Measurements from ENCODE around the gene ZNF594. TPM values are rescaled to one million over a fixed set of nuclear protein-coding genes. Genes with fewer than 3 reads are reported as not detected.
"Not testable (repeated sequence)": the region's sequence is repeated elsewhere in the genome, so short reads cannot be mapped to it uniquely, and the experiment has no call there.

The ZNF594 gene
- total RNA-seq, 1 donor from 2014 or later = 21.0 TPM

DNA sequence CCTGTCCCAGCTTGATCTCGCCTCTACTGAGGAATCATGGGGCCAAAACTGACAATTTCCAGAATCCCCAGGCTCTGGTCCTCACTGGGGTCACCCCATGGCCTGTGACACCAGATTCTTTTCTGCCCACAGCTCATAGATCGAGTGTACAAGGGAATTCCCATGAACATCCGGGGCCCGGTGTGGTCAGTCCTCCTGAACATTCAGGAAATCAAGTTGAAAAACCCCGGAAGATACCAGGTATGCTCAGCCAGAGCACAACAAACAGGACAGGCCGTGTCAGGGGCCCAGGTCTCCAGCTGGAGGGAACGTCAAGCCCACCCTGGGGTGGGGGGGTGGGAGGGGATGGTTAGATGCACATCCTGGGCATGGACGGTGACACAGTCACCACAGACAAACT, 58.4 kb downstream of the ZNF594 start:
- Mint-ChIP-seq H3K4me3 (no peak overlapping the region), H3K4me1 (no peaks in the 10 kb centered on the region), H3K36me3 (no peaks in the 10 kb centered on the region), H3K9me3 (no peaks in the 10 kb centered on the region), H3K27ac (no peak overlapping the region), H3K27me3 (ENCODE audit: low read depth) (peaks cover 6% of the 10 kb centered on the region)
- DNase-seq (ENCODE audit: low spot score in 2 of 2, unreplicated experiment in 2 of 2) = no peak
- no peak for TF ChIP-seq CTCF (IDR thresholded peaks at IDR 0.05; ENCODE audit: unreplicated experiment)

- not testable (repeated sequence) for H3K27ac Mint-ChIP-seq; H3K9me3 Mint-ChIP-seq; H3K4me3 Mint-ChIP-seq; H3K4me1 Mint-ChIP-seq; H3K36me3 Mint-ChIP-seq; H3K27me3 Mint-ChIP-seq (ENCODE audit: low read depth)
- peak in 1 of 2 experiments; percentile 20 for DNase-seq (ENCODE audit: low spot score in 2 of 2, unreplicated experiment in 2 of 2)
Observed at GRCh38 chr17:5132503-5133225, 59.0 kb downstream of the ZNF594 start.

DNA sequence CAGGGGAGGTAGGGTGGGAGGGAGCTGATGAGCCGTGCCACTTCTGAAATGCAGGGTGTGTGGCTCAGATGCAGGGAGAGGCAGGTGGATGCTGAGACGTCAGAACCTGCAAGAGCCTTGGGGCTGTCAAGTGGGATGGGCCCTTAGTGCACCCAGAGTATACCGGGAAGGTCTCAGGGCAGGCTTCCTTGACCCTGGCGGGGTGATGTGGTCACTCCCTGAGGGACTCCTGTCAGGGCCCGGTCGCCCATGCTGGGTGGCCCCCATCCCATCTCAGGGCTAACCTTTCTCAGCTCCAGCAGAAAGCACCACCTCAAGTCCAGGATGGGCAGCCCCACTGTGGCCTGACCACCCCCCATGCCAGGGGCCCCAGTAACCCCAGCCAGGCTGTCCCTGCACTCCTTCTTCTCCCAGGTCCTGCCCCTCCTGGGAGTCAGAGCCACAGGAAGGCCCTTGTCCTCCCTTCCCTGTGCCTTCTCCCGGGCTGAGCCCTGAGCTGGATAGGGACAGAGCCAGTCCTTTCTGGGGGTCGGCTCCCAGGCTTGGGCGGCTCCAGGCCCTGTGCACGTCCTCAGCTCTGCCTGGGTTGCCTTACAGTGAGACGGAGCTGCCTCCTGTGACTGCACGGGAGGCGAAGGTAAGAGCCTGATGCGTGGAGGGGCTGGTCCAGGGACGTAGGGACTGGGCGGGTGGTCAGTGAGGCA, 59.7 kb downstream of the ZNF594 start:
- peak in 1 of 2 experiments; percentile 29 for DNase-seq (ENCODE audit: low spot score in 2 of 2, unreplicated experiment in 2 of 2)
- H3K9me3 Mint-ChIP-seq, H3K36me3 Mint-ChIP-seq, H3K27ac Mint-ChIP-seq, H3K4me3 Mint-ChIP-seq, H3K4me1 Mint-ChIP-seq: not testable (repeated sequence)
- H3K27me3 Mint-ChIP-seq (ENCODE audit: low read depth) = peaks cover 14% of the 10 kb centered on the region

DNA sequence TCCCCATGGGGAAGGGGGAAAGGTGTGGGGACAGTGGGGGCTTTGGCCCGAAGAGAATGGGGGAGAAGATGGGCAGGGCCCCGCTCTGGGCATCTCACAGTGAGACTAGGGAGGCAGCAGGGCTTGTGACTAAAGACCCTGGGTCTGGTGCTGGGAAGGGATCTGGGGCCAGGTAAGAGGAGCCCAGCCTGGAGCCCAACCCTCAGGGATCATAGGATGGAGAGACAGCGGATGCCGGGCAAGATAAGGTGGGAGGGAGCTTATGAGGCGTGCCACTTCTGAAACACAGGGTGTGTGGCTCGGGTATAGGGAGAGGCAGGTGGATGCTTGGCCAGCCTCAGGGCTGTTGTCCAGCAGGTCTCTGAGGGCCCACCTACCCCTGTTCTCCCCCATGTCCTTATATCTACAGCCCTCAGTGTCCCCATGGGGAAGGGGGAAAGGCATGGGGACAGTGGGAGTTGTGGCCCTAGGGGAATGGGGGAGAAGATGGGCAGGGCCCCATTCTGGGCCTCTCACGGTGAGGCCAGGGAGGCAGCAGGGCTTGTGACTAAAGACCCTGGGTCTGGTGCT, 60.4 kb downstream of the ZNF594 start:
- H3K36me3 Mint-ChIP-seq = no peaks in the 10 kb centered on the region
- peak in 1 of 2 experiments; percentile 26 for DNase-seq (ENCODE audit: low spot score in 2 of 2, unreplicated experiment in 2 of 2)
- no peak for TF ChIP-seq CTCF (IDR thresholded peaks at IDR 0.05; ENCODE audit: unreplicated experiment)
- no peak overlapping the region for H3K4me3 Mint-ChIP-seq
- no peak overlapping the region for H3K27ac Mint-ChIP-seq
- H3K4me1 Mint-ChIP-seq = no peaks in the 10 kb centered on the region
- no peaks in the 10 kb centered on the region for H3K9me3 Mint-ChIP-seq
- peaks cover 18% of the 10 kb centered on the region for H3K27me3 Mint-ChIP-seq (ENCODE audit: low read depth)

- H3K9me3 Mint-ChIP-seq, H3K4me1 Mint-ChIP-seq, H3K36me3 Mint-ChIP-seq, H3K4me3 Mint-ChIP-seq, H3K27ac Mint-ChIP-seq: not testable (repeated sequence)
- DNase-seq (ENCODE audit: low spot score in 2 of 2, unreplicated experiment in 2 of 2) = peak in 1 of 2 experiments; percentile 19
- peaks cover 23% of the 10 kb centered on the region for H3K27me3 Mint-ChIP-seq (ENCODE audit: low read depth)
Observed at GRCh38 chr17:5130687-5131086, 61.0 kb downstream of the ZNF594 start.

GRCh38 chr17:5130261-5130660, 61.4 kb downstream of the ZNF594 start:
- H3K4me1 Mint-ChIP-seq, H3K27ac Mint-ChIP-seq, H3K9me3 Mint-ChIP-seq, H3K4me3 Mint-ChIP-seq, H3K36me3 Mint-ChIP-seq: not testable (repeated sequence)
- peaks cover 25% of the 10 kb centered on the region for H3K27me3 Mint-ChIP-seq (ENCODE audit: low read depth)
- peak in 1 of 2 experiments; percentile 24 for DNase-seq (ENCODE audit: low spot score in 2 of 2, unreplicated experiment in 2 of 2)

GRCh38 chr17:5129770-5130169, 61.9 kb downstream of the ZNF594 start:
- not testable (repeated sequence) for H3K4me3 Mint-ChIP-seq; DNase-seq (ENCODE audit: low spot score in 2 of 2, unreplicated experiment in 2 of 2)

More at GRCh38 chr17:5129770-5130169, 61.9 kb downstream of the ZNF594 start:
- not testable (repeated sequence) for H3K36me3 Mint-ChIP-seq, H3K4me1 Mint-ChIP-seq, H3K27ac Mint-ChIP-seq, H3K9me3 Mint-ChIP-seq
- H3K27me3 Mint-ChIP-seq (ENCODE audit: low read depth) = peaks cover 28% of the 10 kb centered on the region

Other genes starting within 250 kb of the ZNF594 start
- gene PFN1, start 243.3 kb downstream of the ZNF594 start, total RNA-seq = 357 to 377 TPM (median 370 TPM) in 3 replicates
- gene ENO3, start 240.7 kb downstream of the ZNF594 start, total RNA-seq = 21.2 to 25.3 TPM (median 22.4 TPM) in 3 replicates
- 72.8 to 86.9 TPM (median 72.9 TPM) in 3 replicates for gene SPAG7, start 224.1 kb downstream of the ZNF594 start, total RNA-seq
- 27.0 to 31.6 TPM (median 31.2 TPM) in 3 replicates for gene CAMTA2, start 204.2 kb downstream of the ZNF594 start, total RNA-seq
- 1.7 to 3.1 TPM (median 2.7 TPM) in 3 replicates for gene INCA1, start 194.3 kb downstream of the ZNF594 start, total RNA-seq
- gene KIF1C, start 193.9 kb downstream of the ZNF594 start, total RNA-seq = 78.5 to 82.9 TPM (median 81.7 TPM) in 3 replicates
- 0.20 to 0.54 TPM (median 0.38 TPM) in 3 replicates for gene SLC52A1, start 156.4 kb downstream of the ZNF594 start, total RNA-seq
- gene ZFP3, start 113.4 kb downstream of the ZNF594 start, total RNA-seq = 0.96 to 1.0 TPM (median 1.00 TPM) in 3 replicates
- gene ZNF232, start 80.0 kb downstream of the ZNF594 start, total RNA-seq = 27.1 to 29.9 TPM (median 27.2 TPM) in 3 replicates
- 0.38 to 0.54 TPM (median 0.42 TPM) in 3 replicates for gene USP6, start 75.8 kb downstream of the ZNF594 start, total RNA-seq
- not detected in 3 replicates for gene SCIMP, start 43.0 kb upstream of the ZNF594 start, total RNA-seq
- gene RABEP1, start 90.4 kb upstream of the ZNF594 start, total RNA-seq = 46.1 to 50.9 TPM (median 46.6 TPM) in 3 replicates
- 61.7 to 67.6 TPM (median 66.3 TPM) in 3 replicates for gene NUP88, start 227.8 kb upstream of the ZNF594 start, total RNA-seq
- gene RPAIN, start 228.3 kb upstream of the ZNF594 start, total RNA-seq = 95.9 to 103 TPM (median 97.8 TPM) in 3 replicates
- 91.5 to 96.4 TPM (median 92.9 TPM) in 3 replicates for gene C1QBP, start 247.3 kb upstream of the ZNF594 start, total RNA-seq